ENCODE data around the gene ARHGEF26.
"Not testable (repeated sequence)": the region's sequence is repeated elsewhere in the genome, so short reads cannot be mapped to it uniquely, and the experiment has no call there.

The ARHGEF26 gene, protein sequence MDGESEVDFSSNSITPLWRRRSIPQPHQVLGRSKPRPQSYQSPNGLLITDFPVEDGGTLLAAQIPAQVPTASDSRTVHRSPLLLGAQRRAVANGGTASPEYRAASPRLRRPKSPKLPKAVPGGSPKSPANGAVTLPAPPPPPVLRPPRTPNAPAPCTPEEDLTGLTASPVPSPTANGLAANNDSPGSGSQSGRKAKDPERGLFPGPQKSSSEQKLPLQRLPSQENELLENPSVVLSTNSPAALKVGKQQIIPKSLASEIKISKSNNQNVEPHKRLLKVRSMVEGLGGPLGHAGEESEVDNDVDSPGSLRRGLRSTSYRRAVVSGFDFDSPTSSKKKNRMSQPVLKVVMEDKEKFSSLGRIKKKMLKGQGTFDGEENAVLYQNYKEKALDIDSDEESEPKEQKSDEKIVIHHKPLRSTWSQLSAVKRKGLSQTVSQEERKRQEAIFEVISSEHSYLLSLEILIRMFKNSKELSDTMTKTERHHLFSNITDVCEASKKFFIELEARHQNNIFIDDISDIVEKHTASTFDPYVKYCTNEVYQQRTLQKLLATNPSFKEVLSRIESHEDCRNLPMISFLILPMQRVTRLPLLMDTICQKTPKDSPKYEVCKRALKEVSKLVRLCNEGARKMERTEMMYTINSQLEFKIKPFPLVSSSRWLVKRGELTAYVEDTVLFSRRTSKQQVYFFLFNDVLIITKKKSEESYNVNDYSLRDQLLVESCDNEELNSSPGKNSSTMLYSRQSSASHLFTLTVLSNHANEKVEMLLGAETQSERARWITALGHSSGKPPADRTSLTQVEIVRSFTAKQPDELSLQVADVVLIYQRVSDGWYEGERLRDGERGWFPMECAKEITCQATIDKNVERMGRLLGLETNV

DNA sequence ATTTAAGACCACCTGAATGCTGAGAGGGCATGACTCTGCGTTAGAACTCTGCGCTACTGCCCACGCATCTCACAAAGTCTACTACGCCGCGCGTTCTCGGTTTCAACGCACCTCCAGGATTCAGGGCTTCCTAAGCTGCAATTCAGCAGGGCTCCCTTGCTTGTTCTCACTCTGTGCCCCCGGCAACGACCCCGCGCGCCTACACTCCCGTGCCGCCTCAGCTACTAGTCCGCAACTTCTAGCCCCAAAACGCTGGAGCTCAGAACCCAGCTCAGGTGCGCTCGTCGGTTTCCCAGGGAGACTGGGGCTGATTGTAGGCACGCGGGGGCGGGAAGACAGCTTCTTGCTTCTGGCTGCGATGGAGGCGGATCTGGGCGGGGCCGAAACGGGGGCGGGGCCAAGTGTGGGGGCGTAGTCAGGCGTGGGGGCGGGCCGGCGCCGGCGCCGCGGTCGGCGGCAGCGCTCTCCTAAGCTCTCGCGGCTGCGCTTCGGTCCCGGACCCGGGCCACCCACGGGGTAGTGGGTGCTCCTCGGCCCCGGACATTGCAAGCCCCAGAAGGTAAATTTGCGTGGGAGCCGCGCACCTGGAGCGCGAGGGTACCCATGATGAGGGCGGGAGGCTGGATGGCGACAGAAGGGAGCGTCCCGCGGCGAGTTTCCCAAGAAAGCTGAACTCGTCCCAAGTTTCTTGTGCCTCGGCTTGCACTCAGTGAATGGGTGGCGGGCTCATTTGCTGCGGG is at the start of gene ARHGEF26:
Gene ARHGEF26 (plus strand): TSS at position 430 of the 740 bp plus-strand sequence. CDS start 603 bp downstream, outside the sequence.
- peak; percentile 58 for DNase-seq (ENCODE audit: low read depth)

DNA sequence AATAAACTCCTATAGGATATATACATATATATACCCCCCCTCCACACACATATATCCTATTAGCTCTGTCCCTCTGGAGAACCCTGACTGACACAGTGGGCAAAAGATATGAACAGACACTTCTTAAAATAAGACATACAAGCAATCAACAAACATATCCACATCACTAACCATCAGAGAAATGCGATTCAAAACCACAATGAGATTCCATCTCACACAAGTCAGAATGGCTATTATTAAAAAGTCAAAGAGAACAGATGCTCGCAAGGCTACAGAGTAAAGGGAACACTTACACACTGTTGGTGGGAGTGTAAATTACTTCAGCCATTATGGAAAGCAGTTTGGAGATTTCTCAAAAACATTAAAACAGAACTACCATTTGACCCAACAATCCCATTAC is 46.2 kb upstream of the ARHGEF26 start:
- no peak for DNase-seq (ENCODE audit: low read depth)

DNA sequence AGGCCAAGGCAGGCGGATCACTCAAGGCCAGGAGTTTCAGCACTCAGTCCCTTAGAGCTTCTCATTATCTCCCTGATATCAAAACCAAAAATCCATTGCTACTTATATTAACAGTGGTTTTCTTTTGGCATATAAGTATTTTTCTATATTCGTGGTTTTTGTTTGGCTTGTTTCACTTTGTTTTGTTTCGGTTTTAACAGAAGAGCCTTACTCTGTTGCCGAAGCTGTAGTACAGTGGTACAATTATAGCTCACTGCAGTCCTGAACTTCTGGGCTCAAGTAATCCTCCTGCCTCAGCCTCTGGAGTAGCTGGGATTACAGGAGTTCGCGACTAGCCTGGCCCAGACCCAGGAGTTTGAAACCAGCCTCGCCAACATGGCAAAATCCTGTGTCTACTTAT is 42.5 kb upstream of the ARHGEF26 start:
- no peak for DNase-seq (ENCODE audit: low read depth)

DNA sequence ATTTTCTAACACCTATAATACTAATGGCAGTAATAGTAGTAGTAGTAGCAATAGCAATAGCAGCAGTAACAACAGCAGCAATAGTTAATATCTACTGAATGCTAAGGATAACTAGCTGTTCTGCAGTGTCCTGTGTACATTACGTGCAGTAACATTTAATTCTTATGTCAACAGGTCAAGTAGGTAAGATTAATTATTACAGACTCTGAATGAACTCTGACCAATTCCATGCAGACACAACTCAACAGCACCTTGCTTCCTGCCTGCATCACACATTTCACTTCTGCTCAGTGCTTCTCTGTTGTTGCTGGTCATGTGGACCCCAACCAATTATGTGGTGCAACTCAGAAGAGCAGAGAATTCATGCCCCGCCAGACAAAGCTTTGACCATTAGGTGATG is 39.9 kb upstream of the ARHGEF26 start:
- DNase-seq (ENCODE audit: low read depth) = no peak

DNA sequence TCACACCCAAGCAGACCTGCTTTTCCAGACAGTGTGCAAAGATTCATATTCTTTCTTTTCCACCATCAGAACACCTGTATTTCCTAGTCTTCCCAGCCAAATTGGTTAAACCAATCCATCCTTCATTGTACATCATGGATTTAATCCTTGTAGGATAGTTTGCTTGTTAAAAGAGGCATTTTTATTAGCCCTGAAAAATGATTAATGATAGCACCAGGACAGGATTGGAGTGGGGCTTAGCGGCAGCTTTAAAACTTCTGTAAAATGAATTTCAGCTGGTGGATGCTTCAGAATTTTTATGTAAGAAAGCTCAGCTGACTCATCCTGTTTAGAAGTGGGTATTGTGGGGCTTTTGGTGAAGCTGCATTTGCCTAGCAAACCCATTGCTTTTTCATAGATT is 36.1 kb upstream of the ARHGEF26 start:
- DNase-seq (ENCODE audit: low read depth) = no peak

DNA sequence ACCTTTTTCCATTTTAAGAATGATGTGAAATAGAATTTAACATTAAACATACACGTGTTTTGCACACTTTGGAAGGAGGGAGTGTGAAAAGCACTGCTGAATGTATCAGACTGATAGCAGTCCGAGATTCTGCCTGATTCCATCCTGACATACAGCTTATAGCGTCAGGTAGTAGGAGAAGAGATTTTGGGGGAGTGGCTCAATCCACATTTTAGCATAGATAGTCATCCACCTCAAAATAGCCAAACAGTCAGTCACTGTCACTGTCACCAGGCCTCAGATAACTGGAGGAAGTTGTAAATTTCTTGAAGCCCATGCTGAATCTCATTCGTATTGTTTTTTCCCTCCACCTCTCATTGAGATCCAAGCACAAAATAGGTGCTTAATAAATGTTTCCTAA is 35.4 kb upstream of the ARHGEF26 start:
- no peak for DNase-seq (ENCODE audit: low read depth)

DNA sequence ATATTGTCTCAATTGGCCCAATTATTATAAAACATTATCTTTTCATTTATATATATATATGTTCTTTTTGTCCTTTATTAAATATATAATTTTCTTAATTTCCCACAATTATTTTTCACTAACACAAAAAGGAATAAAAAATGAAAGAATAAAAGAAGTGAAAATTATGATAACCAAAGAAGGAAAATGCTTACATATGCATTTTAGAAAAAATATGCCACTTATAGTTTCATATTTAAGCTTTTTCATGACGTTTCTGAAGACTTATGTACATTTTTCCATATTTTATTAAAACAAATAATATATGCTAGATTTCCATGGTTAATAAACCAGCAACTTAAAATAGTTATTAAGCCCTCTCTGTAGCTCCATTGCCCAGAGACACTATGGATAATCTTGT is 34.9 kb upstream of the ARHGEF26 start:
- DNase-seq (ENCODE audit: low read depth) = no peak

DNA sequence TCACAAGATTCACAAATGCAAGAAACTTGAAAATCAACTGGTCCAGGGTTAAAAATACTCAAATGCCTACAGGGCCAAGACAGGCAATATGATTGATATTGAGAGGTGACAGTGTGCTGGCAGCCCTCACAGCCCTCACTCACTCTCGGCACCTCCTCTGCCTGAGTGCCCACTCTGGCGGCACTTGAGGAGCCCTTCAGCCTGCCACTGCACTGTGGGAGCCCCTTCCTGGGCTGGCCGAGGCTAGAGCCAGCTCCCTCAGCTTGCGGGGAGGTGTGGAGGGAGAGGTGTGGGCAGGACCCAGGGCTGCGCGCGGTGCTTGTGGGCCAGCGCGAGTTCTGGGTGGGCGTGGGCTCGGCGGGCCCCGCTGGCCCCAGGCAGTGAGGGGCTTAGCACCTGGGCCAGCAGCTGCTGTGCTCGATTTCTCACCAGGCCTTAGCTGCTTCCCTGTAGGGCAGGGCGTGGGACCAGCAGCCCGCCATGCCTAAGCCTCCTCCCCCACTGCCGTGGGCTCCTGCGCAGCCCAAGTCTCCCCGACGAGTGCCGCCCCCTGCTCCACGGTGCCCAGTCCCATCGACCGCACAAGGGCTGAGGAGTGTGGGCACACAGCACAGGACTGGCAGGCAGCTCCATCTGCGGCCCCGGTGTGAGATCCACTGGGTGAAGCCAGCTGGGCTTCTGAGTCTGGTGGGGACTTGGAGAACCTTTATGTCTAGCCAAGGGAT is 33.3 kb upstream of the ARHGEF26 start:
- not testable (repeated sequence) for DNase-seq (ENCODE audit: low read depth)

DNA sequence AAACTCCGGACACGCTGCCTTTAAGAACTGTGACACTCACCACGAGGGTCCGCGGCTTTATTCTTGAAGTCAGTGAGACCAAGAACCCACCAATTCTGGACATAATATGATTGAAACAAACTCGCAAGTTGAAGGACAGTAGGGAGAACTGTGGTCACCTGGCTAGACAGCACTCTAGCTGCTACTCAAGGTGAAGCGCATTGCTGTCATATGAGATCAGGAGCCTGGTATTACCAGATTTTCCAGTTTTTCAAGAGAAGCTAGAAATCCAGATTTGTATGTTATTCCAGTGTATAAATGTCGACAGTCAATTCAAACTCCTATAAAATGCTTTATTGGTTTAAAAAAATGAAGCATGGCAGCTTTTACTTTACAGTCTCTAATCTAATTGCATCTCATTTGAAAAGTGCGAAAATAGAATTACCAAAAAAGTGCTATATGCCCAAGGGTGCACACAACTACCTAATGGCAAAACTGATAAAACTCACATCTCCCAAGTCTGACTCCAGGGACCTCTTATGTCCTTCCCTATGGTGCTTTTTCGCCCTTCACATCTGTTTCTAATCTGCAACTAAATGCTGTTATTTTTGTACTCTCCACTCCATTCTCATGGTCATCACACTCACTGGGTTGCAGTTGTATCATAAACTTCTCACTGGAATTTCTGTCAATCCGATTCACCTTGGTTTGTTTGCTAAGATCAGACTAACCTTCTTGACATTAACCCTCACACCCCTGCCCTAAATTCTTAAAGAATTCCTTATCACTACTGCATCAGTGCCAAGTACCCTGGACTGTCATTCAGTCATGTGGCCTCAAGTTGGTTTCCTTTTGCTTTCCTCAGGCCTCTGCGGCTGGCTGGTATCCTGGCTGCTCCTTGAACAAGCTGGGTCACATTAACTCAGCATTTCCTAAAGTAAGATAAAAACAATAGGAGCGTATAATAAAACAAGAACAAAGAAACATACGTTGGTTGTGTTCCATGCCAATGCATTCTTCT is 31.5 kb upstream of the ARHGEF26 start:
- DNase-seq (ENCODE audit: low read depth) = no peak

DNA sequence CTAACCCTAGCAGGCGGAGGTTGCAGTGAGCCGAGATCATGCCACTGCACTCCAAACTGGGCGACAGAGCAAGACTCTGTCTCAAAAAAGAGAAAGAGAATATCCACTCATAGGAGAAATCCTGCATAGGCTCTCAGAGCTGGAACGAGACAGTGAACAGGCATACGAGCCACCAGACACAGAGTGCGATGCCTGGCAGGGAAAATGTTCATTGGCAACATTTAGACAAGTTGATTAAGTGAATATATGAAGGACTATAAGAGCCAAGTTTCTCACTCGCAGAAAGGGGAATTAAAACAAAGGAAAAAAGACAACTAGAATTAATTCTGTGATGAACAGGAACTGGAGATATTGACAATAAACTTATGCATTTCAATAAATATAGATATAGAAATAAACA is 27.1 kb upstream of the ARHGEF26 start:
- no peak for DNase-seq (ENCODE audit: low read depth)

DNA sequence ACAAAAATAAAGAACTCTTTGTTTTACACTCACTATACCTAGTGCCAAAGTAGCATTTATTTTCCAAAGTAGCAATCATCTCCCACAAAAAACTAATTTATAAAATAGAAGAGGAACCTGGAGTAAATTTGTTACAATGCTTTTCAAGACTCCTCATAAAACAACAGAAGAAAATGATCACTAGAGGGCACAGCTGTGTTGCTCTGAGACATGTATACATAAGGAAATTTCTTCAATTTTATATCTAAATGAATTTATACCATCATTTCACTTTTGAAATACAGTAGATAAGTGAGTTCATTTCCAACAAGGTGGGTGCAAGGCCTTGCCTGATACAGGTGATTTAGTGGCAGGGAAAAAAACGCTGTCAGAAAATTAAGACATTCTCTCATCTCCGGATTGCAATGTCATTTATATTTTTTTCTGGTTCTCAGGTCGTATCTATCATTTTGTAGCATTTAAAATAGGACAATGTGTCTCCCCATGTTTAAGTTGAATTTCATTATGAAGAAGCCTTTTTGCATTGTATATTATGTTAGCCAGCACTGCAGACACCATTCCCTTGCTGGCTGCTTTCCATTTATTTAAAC is 25.3 kb upstream of the ARHGEF26 start:
- DNase-seq (ENCODE audit: low read depth) = no peak

DNA sequence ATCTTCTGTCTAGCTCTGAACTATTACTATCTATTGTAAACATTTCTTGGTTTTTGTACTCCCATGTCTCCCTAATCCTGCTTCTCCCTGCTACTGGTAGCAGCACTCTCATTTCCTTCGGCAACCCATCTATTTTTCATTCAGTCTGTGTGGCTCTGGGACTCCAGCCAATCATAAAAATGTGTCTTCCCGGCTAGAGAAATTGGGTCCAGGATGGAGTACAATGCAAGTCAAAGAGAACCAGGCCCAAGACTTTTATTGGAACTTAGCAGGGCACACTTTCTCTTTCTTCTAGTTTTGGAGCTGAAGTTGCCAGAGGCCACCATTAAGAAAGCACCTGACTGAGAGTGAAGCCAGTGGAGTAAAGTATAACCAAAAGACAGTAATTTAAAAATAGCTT is 22.8 kb upstream of the ARHGEF26 start:
- DNase-seq (ENCODE audit: low read depth) = no peak

DNA sequence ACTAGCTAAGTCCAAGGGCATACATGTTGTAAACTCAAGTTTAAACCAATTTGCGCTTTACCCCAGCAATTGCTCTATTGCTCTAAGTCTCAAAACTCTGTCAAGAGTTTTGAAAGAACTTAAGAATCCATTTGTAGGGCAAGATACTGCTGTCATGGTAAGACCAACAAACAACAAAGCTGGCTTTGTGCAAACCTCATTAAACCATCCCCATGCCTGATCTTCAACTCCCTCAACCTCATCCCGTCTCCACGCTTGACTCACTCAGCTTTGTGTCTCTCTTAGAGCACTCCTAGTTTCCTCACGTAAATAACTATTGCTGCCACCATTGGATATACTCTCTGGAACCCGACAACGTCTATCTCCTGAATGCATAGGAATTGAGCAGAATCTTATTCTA is 20.6 kb upstream of the ARHGEF26 start:
- DNase-seq (ENCODE audit: low read depth) = no peak

DNA sequence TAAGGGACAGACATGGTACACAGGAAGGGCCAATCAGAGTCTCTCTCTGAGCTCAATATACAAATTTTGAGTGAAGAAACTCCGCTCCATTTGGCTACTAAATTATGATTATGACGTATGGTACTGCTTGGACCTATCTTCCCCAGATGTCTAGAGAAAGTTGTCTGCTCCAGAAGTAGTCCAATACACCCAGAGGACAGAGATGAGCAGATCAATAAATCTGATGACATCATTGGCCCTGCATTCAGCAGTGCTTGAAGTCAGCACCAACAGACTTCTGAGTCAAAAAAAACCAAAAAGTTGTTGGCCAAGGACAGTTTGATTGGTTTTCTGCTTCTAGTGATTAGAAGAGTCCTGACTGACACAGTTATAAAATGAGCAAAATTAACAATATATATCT is 19.9 kb upstream of the ARHGEF26 start:
- DNase-seq (ENCODE audit: low read depth) = no peak

DNA sequence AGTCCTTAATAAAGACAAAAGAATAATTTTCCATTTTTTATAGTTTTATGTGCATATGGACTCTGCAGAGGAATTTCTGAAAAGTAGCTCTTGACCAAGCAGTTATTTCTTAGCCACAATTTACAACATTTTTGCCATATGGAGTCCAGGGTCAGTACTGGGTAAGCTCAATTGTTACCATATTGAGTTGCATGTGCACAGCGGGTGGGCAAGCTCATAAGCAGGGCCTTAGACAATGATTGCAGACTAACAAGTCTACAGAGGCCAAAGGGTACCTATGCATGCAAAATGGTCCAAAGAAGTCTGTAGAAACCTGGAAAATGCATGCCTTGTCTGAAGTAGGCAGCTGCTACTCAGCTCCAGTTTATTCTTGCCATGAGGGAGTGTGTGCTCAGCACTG is 19.0 kb upstream of the ARHGEF26 start:
- DNase-seq (ENCODE audit: low read depth) = no peak

DNA sequence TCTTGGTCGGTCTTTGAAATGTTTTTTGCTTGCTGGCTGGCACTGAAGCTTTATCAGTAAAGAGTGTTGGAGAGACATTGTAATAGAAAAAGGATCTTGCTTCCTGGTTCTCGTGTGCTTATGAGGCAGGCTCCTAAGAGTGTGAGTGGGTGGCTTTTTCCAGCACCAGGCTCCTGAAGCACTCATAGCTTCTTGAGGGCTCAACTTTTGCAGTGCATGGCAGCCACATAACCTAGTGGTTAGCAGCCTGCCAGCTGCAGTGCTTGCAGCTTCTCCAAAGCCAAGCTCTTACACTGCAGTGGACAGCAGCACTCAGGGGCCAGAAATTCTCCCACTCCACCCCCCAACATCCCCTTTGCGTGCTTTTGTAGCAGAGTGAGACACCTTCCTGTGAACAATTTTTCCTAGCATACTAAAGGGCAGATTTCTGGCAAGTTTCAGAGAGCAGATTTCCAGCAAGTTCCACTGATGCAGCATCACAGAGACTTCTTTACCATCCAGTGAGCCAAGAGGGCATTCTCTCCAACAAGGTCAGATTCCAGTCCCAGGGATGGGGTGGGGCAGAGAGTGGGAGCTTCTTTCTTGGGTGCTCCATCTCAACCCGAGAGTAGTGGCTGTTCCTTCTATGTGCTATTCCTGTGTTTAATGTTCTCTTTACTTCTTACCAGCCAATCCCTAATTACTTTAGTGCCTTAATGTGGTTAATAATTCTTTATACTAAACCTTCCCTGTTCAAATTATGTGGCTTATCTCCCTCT is 15.8 kb upstream of the ARHGEF26 start:
- no peak for DNase-seq (ENCODE audit: low read depth)

DNA sequence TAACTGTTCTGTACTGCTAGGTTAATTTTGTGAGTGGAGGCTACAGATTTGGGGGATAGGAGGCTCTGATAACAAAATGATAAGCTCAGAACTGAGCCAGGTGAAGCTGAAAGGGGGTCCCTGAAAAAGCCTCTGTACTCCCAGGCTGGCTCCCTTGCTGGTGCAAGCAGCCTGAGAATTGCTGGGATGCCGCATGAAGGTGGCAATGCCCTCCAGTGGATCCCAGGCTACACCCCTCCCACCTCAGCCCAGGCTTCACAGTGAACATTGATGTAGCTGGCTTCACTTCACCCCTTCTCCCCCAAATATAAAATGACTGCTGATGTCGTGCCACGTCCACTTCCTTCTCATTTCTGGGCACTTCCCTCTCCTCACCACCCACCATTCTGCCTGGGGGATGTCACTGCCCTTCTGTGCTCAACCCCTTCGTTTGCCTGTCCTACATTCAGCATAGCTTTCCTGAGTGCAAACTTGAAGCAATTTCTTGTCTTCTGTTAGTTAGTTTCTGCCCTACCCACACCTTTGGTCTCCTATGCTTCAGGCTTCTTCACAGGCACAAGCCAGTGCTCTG is 9.7 kb upstream of the ARHGEF26 start:
- no peak for DNase-seq (ENCODE audit: low read depth)

DNA sequence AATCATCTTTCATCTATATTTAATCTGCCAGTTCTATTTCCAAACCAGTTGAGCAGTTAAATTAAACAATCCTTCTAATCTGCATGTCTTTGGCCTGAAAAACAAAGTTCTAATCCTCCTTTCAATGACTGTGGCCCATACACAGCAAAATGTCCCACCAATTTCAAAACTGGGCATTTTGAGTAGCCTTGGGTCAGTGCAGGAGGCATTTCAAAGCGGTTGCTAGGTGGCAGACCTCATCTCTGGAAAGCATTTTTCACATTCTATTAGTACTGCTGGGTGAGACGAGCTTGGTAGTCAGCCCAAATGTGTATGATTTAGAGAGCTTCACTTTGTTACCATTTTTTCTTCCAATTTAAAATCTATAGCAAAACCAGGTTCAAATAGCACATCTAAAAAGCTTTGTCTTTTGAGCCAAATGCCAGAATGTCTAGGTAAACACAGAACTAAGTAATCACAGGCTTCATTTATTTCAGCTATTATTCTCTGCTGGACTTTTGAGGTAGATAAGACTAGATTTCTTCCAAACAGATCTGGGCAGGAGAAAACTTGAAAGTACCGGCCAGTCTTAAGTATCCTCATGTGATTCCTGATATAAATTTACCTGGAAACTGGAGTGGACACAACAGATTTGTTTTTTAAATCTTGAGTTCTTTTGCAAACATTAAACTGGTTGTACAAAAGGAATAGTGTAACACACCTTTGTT is 8.9 kb upstream of the ARHGEF26 start:
- no peak for DNase-seq (ENCODE audit: low read depth)

All from activated T-cell treated with anti-CD3 and anti-CD28 coated beads for 24 hours (primary cell).